ENCODE results near the gene KIFAP3. TPM values are rescaled to one million over a fixed set of nuclear protein-coding genes. Genes with fewer than 3 reads are reported as not detected.
A peak's percentile ranks its signal among the peaks of the same experiment; 100 is the strongest.
"Not testable (repeated sequence)": the region's sequence is repeated elsewhere in the genome, so short reads cannot be mapped to it uniquely, and the experiment has no call there.

KIFAP3 gene
- total RNA-seq, 2 donors from 2014 or later, result 23.2 to 27.1 TPM

- H3K4me1 Mint-ChIP-seq (ENCODE audit: low read depth), result peaks cover 28% of the 10 kb centered on the region
- H3K4me3 Mint-ChIP-seq, result no peak overlapping the region
- no peak overlapping the region for H3K27ac Mint-ChIP-seq
- no peaks in the 10 kb centered on the region for H3K27me3 Mint-ChIP-seq (ENCODE audit: low read depth)
- ATAC-seq (replicated peaks in 1 of 2) (no peak), DNase-seq (no peak)
- H3K36me3 Mint-ChIP-seq (ENCODE audit: insufficient read depth in 2 of 2), result peaks cover 1 to 18% of the 10 kb centered on the region in 2 donors
- H3K9me3 Mint-ChIP-seq, result no peaks in the 10 kb centered on the region
Measured at GRCh38 chr1:169882039-169882511, 192.4 kb downstream of the KIFAP3 start.

- ATAC-seq (replicated peaks in 1 of 2) (no peak), DNase-seq (no peak)
- Mint-ChIP-seq H3K27me3 (ENCODE audit: low read depth) (no peaks in the 10 kb centered on the region), H3K9me3 (no peaks in the 10 kb centered on the region), H3K4me1 (ENCODE audit: low read depth) (peaks cover 16% of the 10 kb centered on the region), H3K4me3 (no peak overlapping the region), H3K36me3 (ENCODE audit: insufficient read depth in 2 of 2) (peaks cover 3 to 16% of the 10 kb centered on the region in 2 donors), H3K27ac (no peak overlapping the region)
Measured at GRCh38 chr1:169879034-169879840, 195.3 kb downstream of the KIFAP3 start.

- H3K27ac Mint-ChIP-seq, result no peak overlapping the region
- H3K36me3 Mint-ChIP-seq (ENCODE audit: insufficient read depth in 2 of 2), result peaks cover 6 to 24% of the 10 kb centered on the region in 2 donors
- H3K4me3 Mint-ChIP-seq, result no peak overlapping the region
- peaks cover 23% of the 10 kb centered on the region for H3K4me1 Mint-ChIP-seq (ENCODE audit: low read depth)
- DNase-seq (no peak), ATAC-seq (replicated peaks in 1 of 2) (no peak)
- H3K9me3 Mint-ChIP-seq, result no peaks in the 10 kb centered on the region
- no peaks in the 10 kb centered on the region for H3K27me3 Mint-ChIP-seq (ENCODE audit: low read depth)
Measured at GRCh38 chr1:169878498-169878897, 196.0 kb downstream of the KIFAP3 start.

GRCh38 chr1:169877800-169878491 is 196.5 kb downstream of the KIFAP3 start:
- no peak overlapping the region for H3K27ac Mint-ChIP-seq
- ATAC-seq (replicated peaks in 1 of 2) (no peak), DNase-seq (no peak)
- peaks cover 9 to 26% of the 10 kb centered on the region in 2 donors for H3K36me3 Mint-ChIP-seq (ENCODE audit: insufficient read depth in 2 of 2)
- H3K4me3 Mint-ChIP-seq, result no peak overlapping the region
- H3K27me3 Mint-ChIP-seq (ENCODE audit: low read depth), result no peaks in the 10 kb centered on the region
- peaks cover 19% of the 10 kb centered on the region for H3K4me1 Mint-ChIP-seq (ENCODE audit: low read depth)
- peaks cover under 1 to 2% of the 10 kb centered on the region in 2 donors for H3K9me3 Mint-ChIP-seq

- ATAC-seq (replicated peaks in 1 of 2) (no peak), DNase-seq (no peak)
- H3K27me3 Mint-ChIP-seq (ENCODE audit: low read depth), result no peaks in the 10 kb centered on the region
- peaks cover 12% of the 10 kb centered on the region for H3K4me1 Mint-ChIP-seq (ENCODE audit: low read depth)
- peaks cover 27 to 44% of the 10 kb centered on the region in 2 donors for H3K36me3 Mint-ChIP-seq (ENCODE audit: insufficient read depth in 2 of 2)
- peak overlapping the region; percentile 84 for H3K27ac Mint-ChIP-seq
- H3K4me3 Mint-ChIP-seq, result no peak overlapping the region
- peaks cover 2 to 3% of the 10 kb centered on the region in 2 donors for H3K9me3 Mint-ChIP-seq
Measured at GRCh38 chr1:169874229-169874628, 200.3 kb downstream of the KIFAP3 start.

GRCh38 chr1:169873582-169874199 is 200.8 kb downstream of the KIFAP3 start:
- no peak for ATAC-seq (replicated peaks in 1 of 2)
- DNase-seq, result no peak
- Mint-ChIP-seq H3K9me3 (peaks cover 2 to 3% of the 10 kb centered on the region in 2 donors), H3K27ac (peak overlapping the region; percentile 84), H3K4me1 (ENCODE audit: low read depth) (peaks cover 9% of the 10 kb centered on the region), H3K27me3 (ENCODE audit: low read depth) (no peaks in the 10 kb centered on the region), H3K4me3 (no peak overlapping the region), H3K36me3 (ENCODE audit: insufficient read depth in 2 of 2) (peaks cover 30 to 47% of the 10 kb centered on the region in 2 donors)

GRCh38 chr1:169872906-169873305 is 201.6 kb downstream of the KIFAP3 start:
- DNase-seq (no peak), ATAC-seq (replicated peaks in 1 of 2) (no peak)
- no peaks in the 10 kb centered on the region for H3K27me3 Mint-ChIP-seq (ENCODE audit: low read depth)
- peaks cover 9% of the 10 kb centered on the region for H3K4me1 Mint-ChIP-seq (ENCODE audit: low read depth)
- peaks cover 31 to 48% of the 10 kb centered on the region in 2 donors for H3K36me3 Mint-ChIP-seq (ENCODE audit: insufficient read depth in 2 of 2)
- H3K27ac Mint-ChIP-seq, result peak overlapping the region; percentile 50
- H3K4me3 Mint-ChIP-seq, result no peak overlapping the region
- peaks cover 2 to 3% of the 10 kb centered on the region in 2 donors for H3K9me3 Mint-ChIP-seq

- H3K4me3 Mint-ChIP-seq; H3K4me1 Mint-ChIP-seq (ENCODE audit: low read depth); H3K27ac Mint-ChIP-seq; H3K27me3 Mint-ChIP-seq (ENCODE audit: low read depth); DNase-seq; ATAC-seq (replicated peaks in 1 of 2); H3K9me3 Mint-ChIP-seq: not testable (repeated sequence)
- H3K36me3 Mint-ChIP-seq (ENCODE audit: insufficient read depth in 2 of 2), result peaks cover 31 to 48% of the 10 kb centered on the region in 2 donors
Measured at GRCh38 chr1:169871988-169872387, 202.5 kb downstream of the KIFAP3 start.

Other genes starting within 250 kb of the KIFAP3 start
- 10 to 100 TPM; 17.9 to 19.1 TPM for gene SCYL3, start 180.8 kb downstream of the KIFAP3 start, total RNA-seq
- not detected for gene NTMT2, start 71.3 kb upstream of the KIFAP3 start, total RNA-seq